Body of pancreas (tissue), 4 donors: ENCODE results near the gene ACADL.

Source experiments
- CTCF ChIP-seq, 7 experiments: fragments of 450-650 bp in 4 of 7; fragments of 200-600 bp in 3 of 7; sonication (generic) in 3 of 7; IDR thresholded peaks; one replicate each; pipeline ENCODE4 v1.5.1; 2016 to 2019; ENCODE audit warnings: antibody characterized with exemption in 7 of 7
- POLR2A ChIP-seq, 3 donors: fragments of 450-650 bp; IDR thresholded peaks; one replicate each; pipeline ENCODE4 v1.6.1; 2016; ENCODE audit warnings: antibody characterized with exemption in 3 of 3, mild to moderate bottlenecking in 2 of 3

GRCh38 chr2:210271300-210271699 lies 46.1 kb upstream of the ACADL start:
- TF ChIP-seq CTCF (IDR thresholded peaks at IDR 0.05) (no peak), POLR2A (IDR thresholded peaks at IDR 0.05) (no peak)
